Measurements from ENCODE around the gene MEIS2. TPM values are rescaled to one million over a fixed set of nuclear protein-coding genes. Genes with fewer than 3 reads are reported as not detected.

Gene MEIS2
- polyA plus RNA-seq, 2 of the 4 experiments (the other 2 are of a cell fraction), result 7.3 to 11.1 TPM

GRCh38 chr15:36884518-36884875 is 215.9 kb downstream of the MEIS2 start (continued):
- TF ChIP-seq ZNF302 (CRISPR knock-in tag; IDR thresholded peaks at IDR 0.05), result no peak

- ATAC-seq (peak; percentile 94 to 98), DNase-seq (ENCODE audit: low read depth in 1 of 2, low spot score in 1 of 2) (peak; percentile 72 to 79), FAIRE-seq (no peak)
- no peaks in the 10 kb centered on the region for H3K4me1 ChIP-seq
- H3K9me3 ChIP-seq, result no peaks in the 10 kb centered on the region
- TF ChIP-seq CBX8 (IDR thresholded peaks at IDR 0.05) (no peak), EHF (CRISPR knock-in tag; IDR thresholded peaks at IDR 0.05) (no peak), GATA3 (IDR thresholded peaks at IDR 0.05; ENCODE audit: borderline replicate concordance) (no peak), HOXA7 (CRISPR knock-in tag; IDR thresholded peaks at IDR 0.05) (no peak), USF2 (IDR thresholded peaks at IDR 0.05) (no peak), NPAS2 (CRISPR knock-in tag; IDR thresholded peaks at IDR 0.05; ENCODE audit: borderline replicate concordance) (no peak), PHF8 (IDR thresholded peaks at IDR 0.05; ENCODE audit: borderline replicate concordance, low read depth) (no peak), RAD21 (conservative IDR thresholded peaks at IDR 0.05 in 1 of 2, IDR thresholded peaks at IDR 0.05 in 1 of 2) (peak; percentile 82 to 86), CTCF (IDR thresholded peaks at IDR 0.05) (peak; percentile 69), SMC3 (IDR thresholded peaks at IDR 0.05) (peak; percentile 82), FOXS1 (CRISPR knock-in tag; IDR thresholded peaks at IDR 0.05) (no peak)
- H3K4me2 ChIP-seq, result peak overlapping the region; percentile 66
- POLR2A ChIA-PET, result no interaction called here
- 29% methylated on average over 27 of the region's 27 CpGs for WGBS (ENCODE audit: missing lambda C conversion rate)
- no peak overlapping the region for H3K27ac ChIP-seq
- 0 out of 3 replicates have a peak overlapping the region, but pooled peaks have one; percentile 11 for H3K4me3 ChIP-seq
- CTCF ChIA-PET, result interaction anchor here (0.5 to 3.0 kb wide), 24 partner anchors 9 to 1008 kb away, joined by 3 to 17 read pairs (median 3); no protein-coding TSS in a partner anchor
These were observed 216.4 kb downstream of the MEIS2 start for GRCh38 chr15:36883713-36884517.

- POLR2A ChIA-PET, result no interaction called here
- no peak for ATAC-seq
- CTCF ChIA-PET, result interaction anchor here (0.7 to 3.0 kb wide), 9 partner anchors 8 to 1009 kb away, joined by 3 to 17 read pairs (median 4); no protein-coding TSS in a partner anchor
- no peaks in the 10 kb centered on the region for H3K9me3 ChIP-seq
- DNase-seq (ENCODE audit: low read depth in 1 of 2, low spot score in 1 of 2), result no peak
- 67% methylated on average over 27 of the region's 27 CpGs for WGBS (ENCODE audit: missing lambda C conversion rate)
- H3K27ac ChIP-seq, result no peak overlapping the region
- TF ChIP-seq JUNB (IDR thresholded peaks at IDR 0.05), result no peak
- no peak for TF ChIP-seq FOSL2 (IDR thresholded peaks at IDR 0.05)
- no peak for TF ChIP-seq FOSL2 (CRISPR knock-in tag; IDR thresholded peaks at IDR 0.05)
- no peak for TF ChIP-seq CHD4 (IDR thresholded peaks at IDR 0.05; ENCODE audit: borderline replicate concordance)
- no peak for TF ChIP-seq HES2 (IDR thresholded peaks at IDR 0.05)
- no peak for TF ChIP-seq CBX8 (IDR thresholded peaks at IDR 0.05)
- no peak for TF ChIP-seq TP53 (CRISPR knock-in tag; IDR thresholded peaks at IDR 0.05)
- no peak for TF ChIP-seq MAX (IDR thresholded peaks at IDR 0.05)
- no peak for TF ChIP-seq PHF8 (IDR thresholded peaks at IDR 0.05; ENCODE audit: borderline replicate concordance, low read depth)
- no peak for TF ChIP-seq ATOH8 (CRISPR knock-in tag; IDR thresholded peaks at IDR 0.05; ENCODE audit: low read depth)
- no peak for TF ChIP-seq NR3C1 (IDR thresholded peaks at IDR 0.05)
- TF ChIP-seq HOXA7 (CRISPR knock-in tag; IDR thresholded peaks at IDR 0.05), result no peak
- no peak for TF ChIP-seq POLR2AphosphoS2 (conservative IDR thresholded peaks at IDR 0.05; ENCODE audit: low read length)
- no peak for TF ChIP-seq ZNF302 (CRISPR knock-in tag; IDR thresholded peaks at IDR 0.05)
- no peak for TF ChIP-seq CBX2 (IDR thresholded peaks at IDR 0.05; ENCODE audit: borderline replicate concordance, low read depth)
- TF ChIP-seq CTCF (IDR thresholded peaks at IDR 0.05), result no peak
- TF ChIP-seq E2F6 (IDR thresholded peaks at IDR 0.05; ENCODE audit: borderline replicate concordance, low read depth), result no peak
- no peak overlapping the region for H3K4me3 ChIP-seq
- no peak for FAIRE-seq
- H3K4me2 ChIP-seq, result no peak overlapping the region
- H3K4me1 ChIP-seq, result no peaks in the 10 kb centered on the region
These were observed 217.7 kb downstream of the MEIS2 start for GRCh38 chr15:36882487-36883131.
